HEK293T (cell line): ENCODE measurements around the gene AHR.

Experiments
- BHLHE40 ChIP-seq: fragments of 450-650 bp; IDR thresholded peaks from 2 replicates; pipeline ENCODE4 v1.6.1; 2016; ENCODE audit warnings: mild to moderate bottlenecking, moderate library complexity, borderline replicate concordance
- ELF4 ChIP-seq: fragments of 450-650 bp; IDR thresholded peaks from 2 replicates; pipeline ENCODE4 v1.6.1; 2017; ENCODE audit warnings: antibody characterized with exemption
- FOXK2 ChIP-seq: fragments of 450-650 bp; IDR thresholded peaks from 2 replicates; pipeline ENCODE4 v1.6.1; 2016; ENCODE audit warnings: mild to moderate bottlenecking
- L3MBTL2 ChIP-seq: fragments of 450-650 bp; conservative IDR thresholded peaks from 2 replicates; pipeline ENCODE4 v1.6.1; 2016; ENCODE audit warnings: mild to moderate bottlenecking
- SP1 ChIP-seq: fragments of 450-650 bp; IDR thresholded peaks from 2 replicates; pipeline ENCODE4 v1.6.1; 2017
- SUZ12 ChIP-seq: fragments of 450-650 bp; IDR thresholded peaks from 2 replicates; pipeline ENCODE4 v1.6.1; 2016; ENCODE audit warnings: mild to moderate bottlenecking
- TARDBP ChIP-seq: fragments of 450-650 bp; IDR thresholded peaks from 2 replicates; pipeline ENCODE4 v1.6.1; 2016

GRCh38 chr7:17320657-17321056 is 22.2 kb downstream of the AHR start:
- no peak for TF ChIP-seq SP1
- TF ChIP-seq TARDBP, result no peak
- no peak for TF ChIP-seq BHLHE40
- TF ChIP-seq SUZ12, result no peak
- TF ChIP-seq FOXK2, result no peak
- TF ChIP-seq L3MBTL2, result no peak
- no peak for TF ChIP-seq ELF4
